GM18861 (cell line): Measurements from ENCODE around the gene CCBE1.
"Not testable (repeated sequence)": the region's sequence is repeated elsewhere in the genome, so short reads cannot be mapped to it uniquely, and the experiment has no call there.

Experiments
- ATAC-seq: cut with Tn5 transposase; IDR thresholded peaks from one replicate; pipeline ENCODE4 v1.9.1; 2021; ENCODE audit not compliant: unreplicated experiment

The CCBE1 gene

GRCh38 chr18:59550174-59550516 lies 147.1 kb downstream of the CCBE1 start:
- no peak for ATAC-seq

- no peak for ATAC-seq
Measured at GRCh38 chr18:59549503-59550173, 147.6 kb downstream of the CCBE1 start.

GRCh38 chr18:59547581-59548182 lies 149.5 kb downstream of the CCBE1 start:
- no peak for ATAC-seq

- no peak for ATAC-seq
Measured at GRCh38 chr18:59546188-59546587, 151.0 kb downstream of the CCBE1 start.

GRCh38 chr18:59540780-59541179 lies 156.4 kb downstream of the CCBE1 start:
- ATAC-seq, result no peak

GRCh38 chr18:59540346-59540745 lies 156.9 kb downstream of the CCBE1 start:
- ATAC-seq, result no peak

- ATAC-seq, result no peak
Measured at GRCh38 chr18:59539108-59539507, 158.1 kb downstream of the CCBE1 start.

GRCh38 chr18:59537579-59537978 lies 159.6 kb downstream of the CCBE1 start:
- ATAC-seq, result no peak

GRCh38 chr18:59536166-59536565 lies 161.1 kb downstream of the CCBE1 start:
- ATAC-seq, result no peak

- no peak for ATAC-seq
Measured at GRCh38 chr18:59535055-59535454, 162.2 kb downstream of the CCBE1 start.

- no peak for ATAC-seq
Measured at GRCh38 chr18:59528866-59529265, 168.4 kb downstream of the CCBE1 start.

GRCh38 chr18:59520562-59521355 lies 176.5 kb downstream of the CCBE1 start:
- no peak for ATAC-seq

- no peak for ATAC-seq
Measured at GRCh38 chr18:59518705-59519104, 178.5 kb downstream of the CCBE1 start.

GRCh38 chr18:59517446-59518165 lies 179.6 kb downstream of the CCBE1 start:
- no peak for ATAC-seq

- ATAC-seq, result no peak
Measured at GRCh38 chr18:59516356-59517155, 180.7 kb downstream of the CCBE1 start.

GRCh38 chr18:59515956-59516355 lies 181.3 kb downstream of the CCBE1 start:
- not testable (repeated sequence) for ATAC-seq

- no peak for ATAC-seq
Measured at GRCh38 chr18:59515147-59515546, 182.1 kb downstream of the CCBE1 start.

GRCh38 chr18:59514203-59514602 lies 183.0 kb downstream of the CCBE1 start:
- no peak for ATAC-seq

GRCh38 chr18:59512025-59512755 lies 185.0 kb downstream of the CCBE1 start:
- ATAC-seq, result no peak
